Activated B cell treated with CpG ODN at 0.5 μM for 24 hours (primary cell): ENCODE measurements around the gene SLC17A3. TPM values are rescaled to one million over a fixed set of nuclear protein-coding genes. Genes with fewer than 3 reads are reported as not detected.

Source experiments
- ATAC-seq: fragments of 200-7000 bp; cut with Tn5 transposase; one replicate; pipeline ENCODE4 v1.10.0; 2021; ENCODE audit warnings: low read depth, mild to moderate bottlenecking, moderate library complexity
- CTCF ChIA-PET: fragments of 350-600 bp; sonication (Branson Sonifier 250); formaldehyde crosslinking; loops from one replicate; lab custom pipeline; 2021; ENCODE audit warnings: antibody characterized with exemption; lab: Charles Lee
- POLR2A ChIA-PET: fragments of 350-600 bp; sonication (Branson Sonifier 250); formaldehyde crosslinking; loops from one replicate; lab custom pipeline; 2021; ENCODE audit warnings: antibody characterized with exemption; lab: Charles Lee
- DNase-seq: peaks from one replicate; pipeline ENCODE4 v3.0.0; 2022
- H3K27ac Mint-ChIP-seq: one replicate; pipeline ENCODE4 v1.8.0; 2020; ENCODE audit warnings: mixed read lengths
- H3K27me3 Mint-ChIP-seq: one replicate; pipeline ENCODE4 v1.8.0; 2021; ENCODE audit warnings: mixed read lengths
- H3K36me3 Mint-ChIP-seq: one replicate; pipeline ENCODE4 v1.8.0; 2021; ENCODE audit warnings: low read depth, mixed read lengths
- H3K4me1 Mint-ChIP-seq: one replicate; pipeline ENCODE4 v1.8.0; 2021; ENCODE audit warnings: mixed read lengths
- H3K4me3 Mint-ChIP-seq: one replicate; pipeline ENCODE4 v1.8.0; 2020; ENCODE audit warnings: mild to moderate bottlenecking, mixed read lengths
- H3K9me3 Mint-ChIP-seq: one replicate; pipeline ENCODE4 v1.8.0; 2020; ENCODE audit warnings: mixed read lengths
- CTCF ChIP-seq: fragments of 200-600 bp; IDR thresholded peaks from one replicate; pipeline ENCODE4 v1.8.0; 2022; ENCODE audit warnings: antibody characterized with exemption, mild to moderate bottlenecking
- intact Hi-C: fragments of 100-400 bp; cut with micrococcal nuclease; formaldehyde crosslinking; loops from one replicate; pipeline ENCODE4 v1.15.1; 2024
- total RNA-seq: library from RNA; stranded (reverse); gene quantifications from 2 replicates; pipeline ENCODE4 v1.2.3, GENCODE V29; 2022

SLC17A3 gene
- total RNA-seq, 1 donor from 2014 or later: not detected

- POLR2A ChIA-PET: no interaction called here
- H3K27ac Mint-ChIP-seq: no peak overlapping the region
Observed at GRCh38 chr6:25832670-25833069, 41.4 kb downstream of the SLC17A3 start.

GRCh38 chr6:25832307-25832662 lies 41.8 kb downstream of the SLC17A3 start:
- H3K36me3 Mint-ChIP-seq: no peaks in the 10 kb centered on the region
- CTCF ChIA-PET: no interaction called here

More at GRCh38 chr6:25832670-25833069, 41.4 kb downstream of the SLC17A3 start:
- no peaks in the 10 kb centered on the region for H3K9me3 Mint-ChIP-seq
- no peak for ATAC-seq
- no peak for TF ChIP-seq CTCF
- CTCF ChIA-PET: no interaction called here
- peaks cover 14% of the 10 kb centered on the region for H3K27me3 Mint-ChIP-seq
- intact Hi-C loops: no loop called here
- no peak overlapping the region for H3K4me3 Mint-ChIP-seq
- H3K36me3 Mint-ChIP-seq: no peaks in the 10 kb centered on the region
- no peaks in the 10 kb centered on the region for H3K4me1 Mint-ChIP-seq
- DNase-seq: no peak

GRCh38 chr6:25831532-25832306 lies 42.3 kb downstream of the SLC17A3 start, which contains the start of gene SLC17A1:
SLC17A1 (minus strand) TSS chr6:25832052; CDS start chr6:25830557, 1,495 bp downstream.
- no peak for TF ChIP-seq CTCF
- POLR2A ChIA-PET: no interaction called here
- ATAC-seq (no peak), DNase-seq (no peak)
- Mint-ChIP-seq H3K27me3 (peaks cover 14% of the 10 kb centered on the region), H3K4me1 (no peaks in the 10 kb centered on the region), H3K27ac (no peak within 1 kb of the TSS), H3K4me3 (no peak within 1 kb of the TSS), H3K9me3 (no peaks in the 10 kb centered on the region), H3K36me3 (no peaks in the 10 kb centered on the region)
- CTCF ChIA-PET: no interaction called here
- intact Hi-C loops: no loop called here

More at GRCh38 chr6:25832307-25832662, 41.8 kb downstream of the SLC17A3 start:
- no peak for DNase-seq
- Mint-ChIP-seq H3K4me3 (no peak overlapping the region), H3K27me3 (peaks cover 14% of the 10 kb centered on the region), H3K27ac (no peak overlapping the region), H3K9me3 (no peaks in the 10 kb centered on the region), H3K4me1 (no peaks in the 10 kb centered on the region)
- ATAC-seq: no peak
- intact Hi-C loops: no loop called here
- POLR2A ChIA-PET: no interaction called here
- TF ChIP-seq CTCF: no peak

- peaks cover 22% of the 10 kb centered on the region for H3K27me3 Mint-ChIP-seq
- H3K27ac Mint-ChIP-seq: no peak overlapping the region
- ChIA-PET CTCF (no interaction called here), POLR2A (no interaction called here)
- no peak for TF ChIP-seq CTCF
- no peak for DNase-seq
- intact Hi-C loops: no loop called here
- no peaks in the 10 kb centered on the region for H3K4me1 Mint-ChIP-seq
- ATAC-seq: no peak
- H3K4me3 Mint-ChIP-seq: no peak overlapping the region
- no peaks in the 10 kb centered on the region for H3K36me3 Mint-ChIP-seq
- peaks cover 8% of the 10 kb centered on the region for H3K9me3 Mint-ChIP-seq
Observed at GRCh38 chr6:25830458-25830857, 43.6 kb downstream of the SLC17A3 start.

GRCh38 chr6:25829375-25829774 lies 44.7 kb downstream of the SLC17A3 start:
- H3K4me1 Mint-ChIP-seq: no peaks in the 10 kb centered on the region
- peaks cover 10% of the 10 kb centered on the region for H3K9me3 Mint-ChIP-seq
- CTCF ChIA-PET: no interaction called here
- no peak overlapping the region for H3K27ac Mint-ChIP-seq
- H3K27me3 Mint-ChIP-seq: peaks cover 22% of the 10 kb centered on the region
- DNase-seq (no peak), ATAC-seq (no peak)
- H3K4me3 Mint-ChIP-seq: no peak overlapping the region
- intact Hi-C loops: no loop called here
- H3K36me3 Mint-ChIP-seq: no peaks in the 10 kb centered on the region
- TF ChIP-seq CTCF: no peak
- POLR2A ChIA-PET: no interaction called here
